Measurements from ENCODE around the gene GLIS1.

The GLIS1 gene

DNA sequence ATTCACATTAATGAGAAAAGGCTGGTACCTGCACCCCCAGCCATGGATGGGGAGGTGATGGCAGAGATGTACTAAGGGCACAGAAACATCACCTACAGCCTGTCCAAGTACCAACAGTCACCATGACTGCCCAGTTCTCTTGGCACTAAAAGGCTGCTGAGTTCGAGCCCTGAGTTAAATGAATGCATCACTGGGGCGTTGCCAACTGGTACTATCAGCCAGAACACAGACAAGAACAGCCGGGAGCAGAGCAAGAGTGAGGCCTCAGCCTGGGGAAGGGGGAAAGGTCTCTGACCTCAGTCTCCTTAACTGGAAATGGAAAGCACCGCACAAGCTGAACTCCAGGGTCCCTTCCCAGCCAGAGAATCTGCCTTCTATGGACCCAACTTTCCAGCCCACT lies 60.5 kb downstream of the GLIS1 start:
- no peak for DNase-seq

DNA sequence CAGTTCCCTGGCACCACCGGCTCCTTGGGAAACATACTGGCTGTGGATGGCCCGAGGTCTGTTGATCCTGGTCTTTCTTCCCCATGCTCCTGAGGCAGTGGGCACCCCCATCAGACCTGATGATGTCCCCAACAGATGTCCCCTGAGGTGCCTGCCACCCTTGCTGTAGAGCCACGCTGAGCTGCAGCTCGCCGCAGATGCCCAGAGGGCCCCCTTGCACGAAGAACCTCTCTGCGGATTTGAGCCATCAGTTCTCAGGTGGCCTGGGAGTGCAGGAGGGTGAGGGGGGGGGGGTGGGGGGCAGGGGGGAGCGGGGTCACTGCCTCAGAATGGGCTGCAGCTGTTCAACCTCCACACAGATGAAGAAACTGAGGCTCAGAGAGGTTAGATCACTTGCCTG lies 60.9 kb downstream of the GLIS1 start:
- DNase-seq = no peak

DNA sequence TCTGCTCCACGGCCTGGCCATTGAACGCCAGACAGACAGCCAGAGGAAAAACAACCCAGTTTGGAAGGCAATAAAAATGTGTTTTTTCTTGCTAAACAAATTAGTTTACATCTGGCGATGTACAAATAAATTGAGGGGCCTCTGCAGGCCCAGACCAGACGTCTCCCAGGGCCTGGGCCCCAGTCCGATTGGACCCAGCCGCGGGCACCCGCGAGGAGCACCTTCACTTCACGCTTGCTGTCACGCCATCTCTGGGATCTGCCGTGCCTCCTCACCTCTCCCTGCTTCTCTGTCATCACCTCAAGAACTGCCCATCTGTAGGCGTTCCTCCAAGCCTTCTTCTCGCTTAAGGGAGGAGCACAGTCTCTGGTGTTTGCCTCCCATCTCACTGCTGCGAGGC lies 61.5 kb downstream of the GLIS1 start:
- no peak for DNase-seq

DNA sequence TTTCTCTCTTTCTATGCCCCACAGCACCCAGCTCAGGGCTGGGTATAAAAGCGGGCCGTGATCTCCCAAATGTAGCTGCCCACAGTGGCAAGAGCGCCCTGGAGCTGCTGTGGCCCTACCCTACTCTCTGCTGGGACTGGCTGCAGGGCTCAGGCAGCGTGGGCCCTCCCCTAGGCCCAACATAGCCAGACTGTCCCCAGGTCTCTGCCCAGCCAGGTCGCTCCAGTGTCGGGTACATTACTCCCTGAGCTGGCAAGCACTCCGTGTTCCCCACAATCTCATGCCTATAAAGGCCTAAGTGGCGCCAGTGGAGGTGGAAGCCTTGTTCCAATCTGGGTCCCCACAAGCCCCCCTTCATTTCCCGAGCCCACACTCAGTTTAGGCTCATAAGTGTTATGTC lies 66.2 kb downstream of the GLIS1 start:
- no peak for DNase-seq

DNA sequence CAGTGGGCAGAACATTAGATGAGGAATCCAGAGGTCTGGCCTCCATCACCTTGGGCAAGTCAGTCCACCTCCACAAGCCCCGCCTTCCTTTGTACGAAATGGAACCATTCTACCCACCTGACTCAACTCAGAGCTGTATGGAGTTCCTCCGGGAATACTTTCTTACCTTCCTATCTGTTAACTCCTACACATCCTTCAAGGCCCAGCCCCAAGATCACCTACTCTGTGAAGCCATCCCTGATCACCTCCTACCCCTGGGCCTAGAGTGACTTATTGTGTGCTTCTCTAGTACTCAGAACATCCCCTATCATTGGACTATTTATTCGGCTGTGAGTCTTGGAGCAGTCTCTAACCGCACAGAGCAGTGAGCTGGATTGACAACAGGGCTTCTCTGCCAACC lies 66.7 kb downstream of the GLIS1 start:
- no peak for DNase-seq

DNA sequence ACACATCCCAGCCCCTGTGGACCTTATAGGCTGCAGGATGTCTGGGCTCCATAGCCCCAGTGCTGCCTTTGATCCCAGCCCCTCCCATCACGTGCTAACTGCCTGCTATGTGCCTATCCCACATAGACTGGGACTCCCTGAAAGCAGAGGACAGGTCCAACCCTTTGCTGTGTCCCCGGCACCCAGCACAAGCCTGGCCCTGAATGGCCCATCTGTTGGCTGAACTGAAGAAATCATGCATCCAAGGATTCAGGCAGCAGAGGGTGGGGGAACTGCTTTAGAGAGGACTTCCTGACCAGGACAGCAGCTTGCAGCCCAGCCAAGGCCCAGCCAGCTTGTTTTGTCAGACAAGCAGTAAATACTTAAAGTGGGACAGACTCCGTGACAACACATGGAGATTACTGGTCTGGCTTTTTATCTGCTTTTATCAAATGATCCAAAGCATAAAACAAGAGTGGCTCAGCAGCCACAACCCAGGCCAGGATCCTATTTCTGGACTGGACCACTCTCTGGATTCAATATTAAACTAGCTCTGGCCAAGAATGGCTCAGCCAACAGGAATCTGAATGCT lies 69.3 kb downstream of the GLIS1 start:
- DNase-seq = no peak

DNA sequence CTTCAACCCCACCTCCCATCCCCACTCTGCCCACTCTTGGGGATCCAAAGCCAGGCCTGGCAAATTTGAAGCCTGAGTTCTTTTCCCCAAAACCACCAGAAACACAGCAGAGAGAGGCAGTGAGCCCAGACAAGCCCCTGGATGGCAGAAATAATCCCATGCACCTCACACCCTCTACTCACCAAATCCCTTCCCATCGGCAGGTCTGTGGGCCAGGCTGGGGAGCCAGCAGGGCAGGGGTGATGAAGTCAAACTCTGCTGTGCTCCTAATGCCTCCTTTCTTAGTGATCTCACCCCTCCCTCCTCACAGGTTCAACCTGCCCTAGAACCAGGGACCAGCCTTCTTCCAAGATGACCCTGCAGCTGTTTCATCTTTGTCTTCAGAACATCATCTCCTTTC lies 72.4 kb downstream of the GLIS1 start:
- no peak for DNase-seq

DNA sequence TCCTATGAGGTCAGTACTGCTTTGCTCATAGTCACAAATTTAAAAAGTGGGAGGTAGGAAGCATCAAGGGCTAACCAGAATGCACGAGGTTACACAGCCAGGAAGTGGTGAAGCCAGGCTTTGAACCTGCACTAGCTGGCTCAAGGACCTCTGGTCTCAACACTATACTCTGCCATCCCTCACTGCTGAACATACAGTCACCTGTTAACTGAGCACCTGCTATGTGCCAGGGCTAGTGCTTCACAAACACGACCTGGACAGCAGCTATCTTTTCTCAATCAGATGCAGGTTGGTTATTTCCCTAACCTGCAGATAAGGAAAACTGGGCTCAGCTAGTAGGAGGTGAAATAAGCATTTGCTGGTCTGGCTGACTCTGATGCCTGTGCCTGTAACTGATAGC lies 73.0 kb downstream of the GLIS1 start:
- DNase-seq = no peak

DNA sequence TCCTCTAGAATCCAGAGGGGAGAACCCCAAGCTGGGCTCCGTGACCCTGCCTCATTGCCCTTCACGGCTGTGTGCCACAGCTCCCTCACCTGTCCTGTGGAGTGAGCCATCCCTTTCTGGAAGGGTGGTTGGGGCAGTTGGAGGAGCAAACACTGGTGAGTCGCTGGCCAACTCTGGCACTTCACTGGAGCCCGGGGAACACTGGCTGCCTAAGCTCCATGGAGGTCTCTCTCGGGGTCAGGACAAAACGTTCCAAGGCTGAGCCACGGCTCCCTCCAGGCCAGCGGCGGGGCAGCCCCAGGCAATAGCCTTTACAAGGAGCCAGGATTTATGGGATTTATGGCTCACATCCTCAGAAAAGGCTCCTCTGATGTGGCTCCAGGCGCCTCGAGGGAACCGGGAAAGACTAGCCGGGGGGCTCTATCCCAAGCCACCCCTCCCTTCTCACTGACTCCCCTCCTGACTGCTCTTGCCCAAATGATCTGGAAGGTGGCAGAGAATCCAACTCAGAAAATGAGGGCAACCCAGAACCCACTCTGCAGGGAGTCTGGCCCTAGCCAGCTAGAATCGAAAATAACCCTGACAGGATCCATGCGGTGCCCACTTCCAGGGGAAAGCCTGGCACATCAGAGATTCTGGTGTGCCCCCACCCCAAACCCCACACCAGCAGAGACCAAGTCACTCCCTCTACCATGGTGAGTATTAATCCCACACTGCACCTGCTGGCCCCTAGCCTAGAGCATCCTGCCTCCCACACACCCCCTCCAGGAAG lies 75.2 kb downstream of the GLIS1 start:
- DNase-seq = no peak

DNA sequence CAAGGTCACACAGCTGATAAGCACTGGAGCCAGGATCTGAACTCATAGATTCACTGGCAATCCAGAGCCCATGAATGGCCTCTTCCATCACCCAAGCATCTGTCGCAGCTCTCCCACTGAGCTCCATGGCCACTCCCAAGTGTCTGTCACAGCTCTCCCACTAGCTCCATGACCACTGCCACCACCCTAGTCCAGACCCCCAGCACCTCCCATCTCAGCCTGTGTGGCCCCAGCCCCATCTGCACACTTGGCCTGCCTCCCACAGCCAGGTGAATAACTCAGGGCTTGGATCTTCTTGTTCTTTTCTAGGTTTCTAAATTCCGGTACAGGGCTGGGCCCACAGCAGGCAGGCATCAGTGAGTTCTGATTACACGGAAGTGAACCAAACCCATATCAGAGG lies 76.0 kb downstream of the GLIS1 start:
- no peak for DNase-seq

DNA sequence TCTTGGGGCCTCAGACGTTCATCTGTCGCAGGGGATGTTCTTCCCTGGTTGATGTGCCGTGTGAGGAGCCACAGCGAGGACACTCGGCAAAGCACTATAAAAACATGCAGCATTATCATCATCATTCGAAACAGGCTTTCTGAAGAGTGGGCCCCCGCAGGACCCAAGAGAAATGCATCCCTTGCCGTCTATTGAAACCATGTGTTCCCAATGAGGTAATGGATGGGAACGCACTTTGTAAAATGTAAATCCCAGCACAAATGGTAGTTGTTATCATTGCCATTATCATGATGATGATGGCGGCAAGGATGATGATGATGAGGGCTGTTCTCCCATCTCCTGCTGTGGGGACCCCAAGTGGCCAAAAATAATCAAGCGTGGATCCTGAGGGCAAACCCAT lies 76.8 kb downstream of the GLIS1 start:
- DNase-seq = no peak

DNA sequence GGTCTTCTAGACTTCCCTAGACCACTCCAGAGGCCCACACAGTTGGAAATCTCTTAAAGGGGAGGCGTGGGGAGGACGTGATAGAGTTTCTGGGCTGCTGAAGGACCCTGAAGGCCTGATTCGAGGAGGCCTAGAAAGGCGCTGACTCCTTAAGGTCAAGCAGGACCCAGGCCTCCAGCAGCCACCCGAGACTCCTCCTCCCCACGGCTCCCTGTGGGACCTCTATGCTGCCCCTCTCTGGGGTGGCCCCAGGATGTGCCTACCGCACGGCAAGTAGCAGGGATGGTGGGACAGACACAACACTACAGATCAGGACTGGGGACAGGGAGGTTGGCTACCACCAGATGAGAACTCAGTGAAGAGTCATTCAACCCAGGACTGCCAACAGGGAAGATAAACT lies 77.5 kb downstream of the GLIS1 start:
- no peak for DNase-seq

DNA sequence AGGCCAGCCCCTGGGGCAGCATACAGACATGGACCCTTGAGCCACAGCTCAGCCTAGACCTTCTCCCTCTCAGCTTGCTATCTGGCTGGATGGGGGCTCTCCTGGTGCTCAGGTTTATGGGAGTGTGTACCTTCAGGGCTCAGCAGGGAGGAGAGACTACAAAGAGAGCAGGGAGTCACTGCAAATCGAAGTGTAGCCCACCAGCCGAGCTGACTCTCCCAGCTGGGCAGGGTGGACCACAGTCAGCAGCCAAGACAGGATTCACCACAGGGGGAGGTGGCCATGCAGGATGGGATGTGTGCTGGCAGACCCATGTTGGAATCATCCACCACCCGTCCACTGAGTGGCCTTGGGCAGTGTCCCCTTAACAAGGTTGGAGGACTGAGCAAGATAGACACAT lies 78.3 kb downstream of the GLIS1 start:
- no peak for DNase-seq

DNA sequence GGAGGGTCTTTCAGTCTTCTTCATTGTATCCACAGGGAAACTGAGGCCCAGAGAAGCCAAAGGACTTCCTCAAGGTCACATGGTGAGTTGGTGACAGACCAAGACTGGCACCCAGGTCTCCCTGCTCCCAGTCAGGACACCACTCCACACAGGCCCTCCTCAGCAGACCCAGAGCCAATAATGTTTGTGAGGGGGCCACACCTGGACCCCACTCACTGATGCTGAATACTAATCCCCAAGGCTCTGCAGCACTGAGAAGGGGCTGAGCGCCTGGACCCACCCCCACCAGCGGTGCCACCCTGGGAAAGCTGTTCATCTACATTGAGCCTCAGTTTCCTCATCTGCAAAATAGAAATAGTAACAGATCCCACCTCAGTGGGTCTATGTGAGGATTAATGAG lies 79.5 kb downstream of the GLIS1 start:
- DNase-seq = no peak

DNA sequence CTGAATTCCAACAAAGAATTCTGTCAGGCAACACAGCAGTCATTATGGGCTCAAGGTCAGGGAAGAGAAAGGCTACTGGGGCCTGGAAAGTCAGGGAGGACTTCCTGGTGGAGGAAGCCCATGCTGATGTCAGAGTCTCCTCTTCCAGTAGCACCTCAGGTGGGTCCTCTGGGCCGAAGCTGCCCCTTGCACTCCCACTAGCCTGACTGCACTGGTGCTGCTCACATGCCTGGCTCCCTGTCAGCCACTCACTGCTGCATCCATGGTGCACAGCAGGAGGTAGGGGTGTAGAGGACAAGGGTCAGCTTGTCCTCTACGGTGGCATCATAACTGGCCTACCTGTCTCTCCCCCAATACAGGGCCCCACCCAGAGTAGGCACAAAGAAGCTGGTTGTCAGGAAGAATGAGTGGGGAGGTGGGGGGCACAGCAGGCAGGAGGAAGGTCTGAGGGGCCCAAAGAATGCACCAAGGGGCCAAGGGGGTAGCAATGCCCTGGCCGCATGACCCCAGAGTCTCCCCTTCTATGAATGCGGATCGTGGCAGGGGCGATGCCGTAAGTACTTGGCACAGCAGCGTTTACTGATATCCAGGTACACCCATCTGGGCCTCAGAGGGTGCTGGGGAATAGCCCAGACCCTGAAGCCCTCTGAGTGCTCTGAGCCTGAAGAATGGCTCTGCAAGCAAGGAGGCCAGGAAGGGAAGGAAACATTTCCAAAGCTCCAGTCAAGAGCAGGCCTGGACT lies 80.3 kb downstream of the GLIS1 start:
- DNase-seq = no peak

DNA sequence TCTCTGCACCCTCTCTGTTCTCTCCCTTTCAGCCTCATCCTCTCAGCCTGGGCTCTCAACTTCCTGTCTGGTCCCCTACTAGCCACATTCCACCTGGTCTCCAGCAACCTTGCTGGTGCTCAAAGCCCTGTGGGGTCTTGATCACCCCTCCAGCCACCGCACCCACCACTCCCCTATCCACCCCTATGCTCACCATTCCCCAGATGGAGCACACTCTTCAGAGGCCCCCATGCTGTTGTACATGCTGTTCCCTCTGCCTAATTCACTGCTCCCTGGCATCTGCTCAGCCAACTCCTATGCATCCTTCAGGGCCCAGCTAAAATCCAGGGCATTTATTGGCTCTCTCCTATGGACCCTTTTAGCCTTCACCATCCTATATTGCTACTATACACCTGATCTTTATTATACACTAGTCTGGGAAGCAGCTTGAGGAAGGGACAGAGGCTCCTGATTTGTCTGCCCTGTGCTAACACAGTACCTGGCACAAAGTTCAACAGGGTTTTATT lies 81.0 kb downstream of the GLIS1 start:
- no peak for DNase-seq

DNA sequence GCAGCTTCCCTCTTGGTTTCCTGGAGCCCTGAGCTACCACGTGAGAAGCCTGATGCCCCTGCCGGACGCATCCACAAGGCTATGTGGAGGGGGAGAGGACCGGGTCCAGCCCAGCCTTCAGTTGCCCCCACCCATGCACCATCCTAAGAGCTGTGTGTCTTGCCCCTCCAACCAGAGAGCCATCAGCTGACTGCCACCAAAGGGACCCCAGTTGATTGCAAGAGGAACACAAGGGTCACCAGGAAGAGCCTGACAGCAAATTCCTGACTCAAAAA lies 81.5 kb downstream of the GLIS1 start:
- DNase-seq = no peak

DNA sequence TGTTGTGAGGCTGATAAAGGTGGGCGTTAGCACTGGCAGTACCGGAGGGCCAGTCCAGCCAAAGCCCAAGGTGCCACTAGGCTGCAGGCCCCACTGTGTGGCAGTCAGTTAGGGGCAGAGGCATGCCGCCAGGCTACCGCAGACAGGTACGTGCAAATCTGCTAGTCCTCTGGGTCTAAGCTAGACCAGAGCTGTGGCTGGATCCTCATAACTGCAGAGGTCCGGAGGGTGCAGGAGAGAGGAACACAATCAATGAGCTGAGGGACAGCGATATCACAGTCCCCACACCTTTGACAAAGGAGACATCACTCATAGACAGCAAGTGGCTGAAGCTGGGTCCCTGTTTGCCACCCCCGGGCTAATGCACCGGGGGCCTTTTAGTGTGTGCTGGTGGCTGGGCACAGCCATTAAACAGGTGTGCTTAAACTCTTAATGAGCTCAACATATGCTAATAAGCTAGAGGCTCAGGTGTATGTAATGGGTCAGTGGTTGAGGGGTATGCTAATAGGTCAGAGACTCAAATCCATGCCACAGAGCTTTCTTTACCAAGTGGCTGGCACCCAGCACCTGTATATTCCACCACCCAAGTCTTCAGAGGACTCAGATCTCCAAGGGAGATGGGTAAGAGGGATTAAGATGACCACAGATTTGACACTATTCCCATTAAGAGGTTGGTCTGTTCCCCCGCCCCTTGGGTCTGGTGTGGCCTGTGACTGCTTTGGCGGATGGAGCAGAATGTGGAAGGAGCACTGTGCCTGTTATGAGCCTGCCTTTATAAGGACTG lies 82.0 kb downstream of the GLIS1 start:
- no peak for DNase-seq

DNA sequence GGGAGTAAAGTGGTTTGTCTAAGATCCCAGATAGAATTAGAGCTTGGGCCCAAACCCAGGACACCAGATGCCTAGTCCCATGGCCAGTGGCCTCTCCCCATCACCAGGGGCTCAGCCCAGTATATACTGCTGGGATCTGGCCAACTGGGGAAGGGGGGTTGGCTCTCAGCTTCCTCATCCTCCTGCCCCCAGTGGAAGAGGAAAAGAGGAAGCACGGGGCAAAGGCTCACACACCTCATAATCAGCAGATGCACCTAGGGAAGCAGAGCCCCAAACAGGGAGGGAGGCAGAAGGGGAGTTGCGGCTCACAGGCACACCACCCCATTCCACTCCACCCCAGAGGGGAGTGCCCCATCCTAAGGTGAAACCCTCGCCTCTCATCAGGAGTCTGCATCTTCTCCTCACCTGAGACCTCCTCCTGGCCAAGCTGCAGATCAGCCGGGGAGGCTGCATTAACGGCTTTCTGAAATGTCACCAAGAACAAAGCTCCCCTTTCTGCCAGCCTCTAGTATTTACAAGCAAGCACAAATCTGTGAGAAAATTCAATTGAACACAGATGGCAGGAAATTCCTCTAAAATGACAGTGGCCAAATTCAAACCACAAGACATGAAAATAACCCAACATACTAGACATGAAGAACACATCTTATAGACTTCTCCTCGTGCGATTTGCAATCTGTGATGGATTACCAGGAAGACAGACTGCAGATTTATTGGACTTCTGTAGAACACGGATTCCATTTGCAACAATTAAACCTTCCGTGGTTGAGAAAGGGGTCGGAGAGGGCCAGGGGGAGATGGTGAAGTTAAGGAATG lies 82.8 kb downstream of the GLIS1 start:
- DNase-seq = no peak

DNA sequence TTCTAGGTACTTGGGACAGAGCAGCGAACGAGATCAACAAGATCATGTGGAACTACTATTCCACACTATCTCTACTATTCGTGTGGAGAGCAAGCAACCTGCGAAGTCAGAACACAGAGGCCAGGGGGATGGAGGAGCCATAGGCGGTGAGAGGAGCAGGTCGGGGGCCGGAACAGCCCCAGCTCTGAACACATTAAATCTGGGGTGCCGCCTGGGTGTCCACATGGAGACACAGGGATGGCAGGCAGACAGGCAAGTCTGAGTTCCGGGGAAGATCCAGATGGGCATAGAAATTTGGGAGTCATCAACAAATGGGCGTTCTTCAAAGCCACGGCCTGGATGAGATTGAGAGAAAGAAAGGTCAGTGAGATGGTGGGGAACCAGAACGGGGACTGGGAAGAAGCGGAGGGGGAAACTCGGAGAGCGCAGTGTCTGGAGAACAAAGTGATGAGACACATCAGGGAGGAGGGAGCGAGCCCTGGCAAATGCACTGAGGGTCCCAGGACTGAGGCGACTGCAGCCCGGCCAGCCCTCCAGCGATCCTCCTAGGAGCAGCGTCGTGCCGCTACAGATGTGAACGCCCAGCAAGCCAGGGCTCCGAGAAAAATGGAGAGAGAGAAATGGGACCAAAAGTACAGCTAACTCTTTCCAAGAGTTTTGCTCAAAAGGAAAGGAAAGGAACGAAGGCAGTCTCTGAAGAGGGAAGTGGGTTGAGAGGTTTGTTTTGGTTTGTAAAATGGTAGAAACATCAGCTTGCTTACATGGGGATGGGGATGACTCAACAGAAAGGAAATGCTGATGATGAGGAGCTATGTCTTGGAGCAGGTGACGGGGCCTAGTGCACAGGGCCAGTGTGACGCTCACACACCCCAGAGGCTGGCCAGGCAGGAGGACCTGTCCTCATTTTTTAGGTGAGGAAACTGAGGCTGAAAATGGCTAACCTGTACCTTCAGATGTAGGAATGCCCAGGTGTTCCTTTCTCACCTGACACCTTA lies 84.5 kb downstream of the GLIS1 start:
- no peak for DNase-seq

DNA sequence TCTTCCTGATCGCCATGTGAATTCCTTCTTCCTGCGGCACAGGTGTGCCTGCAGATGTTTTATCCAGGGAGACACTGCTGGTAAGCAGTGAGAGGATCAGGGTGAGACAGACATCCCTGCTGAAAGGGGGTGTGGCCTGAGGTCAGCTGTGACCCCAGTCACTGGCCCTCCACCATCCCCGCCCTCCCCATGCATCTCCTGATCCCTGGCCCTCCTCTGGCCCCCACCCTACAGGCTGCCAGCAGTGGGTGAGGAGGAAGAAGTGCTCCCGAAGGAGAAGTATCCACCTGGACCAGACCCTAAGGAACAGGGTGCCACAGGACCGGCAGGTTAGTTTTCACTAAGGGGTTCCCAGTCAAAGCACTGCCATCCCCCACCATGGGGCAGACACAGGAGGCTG lies 85.3 kb downstream of the GLIS1 start:
- no peak for DNase-seq
